Stimulated activated CD4-positive, alpha-beta T cell treated with anti-CD3 and anti-CD28 coated beads, Interleukin-1b, Interleukin-23, amount 100 ng/mL, for 1 hour (primary cell): ENCODE measurements around the gene ASAH2.
"Not testable (repeated sequence)": the region's sequence is repeated elsewhere in the genome, so short reads cannot be mapped to it uniquely, and the experiment has no call there.

ENCODE experiments used
- DNase-seq, 2 donors: peaks; one replicate each; pipeline ENCODE4 v3.0.0-alpha.2; 2020; ENCODE audit warnings: low read depth in 2 of 2

ASAH2 gene

DNA sequence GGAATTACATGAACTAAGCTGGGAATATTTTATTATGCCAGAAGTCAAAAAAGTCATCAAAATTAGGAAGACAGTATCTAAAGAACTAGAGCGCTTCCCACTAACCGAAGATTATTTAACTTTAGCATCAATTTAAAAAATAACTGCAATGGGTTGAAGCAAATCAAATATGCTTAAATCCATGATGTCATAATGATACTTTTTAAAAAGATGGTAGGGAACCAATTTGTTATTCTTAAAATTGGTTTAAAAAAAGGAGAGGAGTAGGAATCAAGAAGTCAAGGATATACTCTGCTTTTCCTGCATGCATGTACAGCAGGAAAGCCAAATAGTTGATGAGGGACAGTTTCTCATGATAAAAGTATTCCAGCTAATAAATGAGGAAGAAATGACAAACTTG lies 3.2 kb upstream of the ASAH2 start:
- DNase-seq, result no peak

DNA sequence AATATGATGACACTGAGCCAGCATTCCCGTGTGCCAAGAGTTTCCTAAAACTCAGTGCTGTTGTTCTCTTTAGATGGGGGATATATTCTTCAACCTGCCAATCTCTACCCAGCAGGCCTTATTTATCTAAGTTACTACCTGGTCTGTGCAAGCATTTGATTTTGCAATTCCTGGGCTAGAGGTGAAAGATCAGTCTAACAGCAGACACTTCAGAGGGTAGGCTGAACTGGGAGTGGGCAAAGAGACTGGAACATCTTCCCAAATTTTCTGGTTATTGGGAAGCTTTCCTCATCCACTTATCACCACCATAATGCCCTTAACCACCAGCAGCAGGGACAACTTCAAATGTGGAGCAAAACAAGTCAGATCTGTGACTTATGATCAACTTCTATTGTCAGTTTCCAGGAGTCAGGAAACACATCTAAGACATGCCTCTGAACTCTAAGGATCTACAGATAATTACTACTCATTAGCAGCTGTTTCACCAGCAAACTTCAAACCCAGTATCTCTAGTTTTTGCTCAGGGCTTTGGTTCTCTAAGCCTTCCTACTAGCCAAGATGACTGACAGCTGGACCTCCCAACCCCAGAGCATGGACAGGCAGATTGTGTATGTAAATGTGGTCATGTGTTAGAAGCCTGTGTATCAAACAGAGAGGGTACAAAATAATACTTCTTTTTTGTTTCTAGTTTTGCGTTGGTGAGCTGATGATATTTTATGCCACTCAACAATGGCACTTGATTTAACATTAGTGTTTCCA lies 1.0 kb downstream of the ASAH2 start:
- no peak for DNase-seq

DNA sequence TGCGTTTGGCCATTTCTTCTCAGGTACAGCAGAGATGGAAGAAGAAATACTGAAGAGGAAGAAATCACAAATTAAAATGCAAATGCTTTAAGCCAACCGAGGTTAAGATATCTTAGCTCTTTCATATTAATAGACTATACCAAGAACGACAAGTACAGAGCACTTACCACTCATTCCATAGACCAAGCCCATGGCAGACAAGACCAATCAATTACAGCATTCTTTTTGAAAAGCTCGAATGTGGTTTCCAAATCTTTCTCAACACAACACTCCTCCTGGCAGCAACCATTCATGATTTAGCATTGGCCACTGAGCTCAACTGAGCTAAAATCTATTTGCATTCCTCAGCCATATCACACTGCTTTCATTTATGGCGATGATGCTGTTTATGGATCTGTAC lies 2.7 kb downstream of the ASAH2 start:
- DNase-seq, result no peak

DNA sequence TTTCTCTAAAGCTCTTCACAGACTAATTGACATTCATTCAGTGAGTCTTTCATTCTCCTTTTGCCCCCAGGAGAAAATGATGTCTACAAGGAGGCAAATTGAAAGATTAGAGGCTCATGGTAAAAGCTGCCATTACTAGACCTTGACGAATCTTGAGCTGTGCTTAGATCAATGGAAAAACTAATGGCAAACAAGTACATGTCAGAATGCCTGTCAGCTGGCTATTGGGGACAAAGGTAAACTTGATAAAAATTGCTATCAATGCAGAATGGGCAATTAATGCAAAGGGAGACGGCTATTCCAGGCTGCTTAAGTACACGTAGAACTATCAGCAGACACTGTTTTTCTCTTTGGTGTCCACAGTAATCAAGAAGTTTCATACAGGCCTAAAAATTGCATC lies 3.3 kb downstream of the ASAH2 start:
- no peak for DNase-seq

DNA sequence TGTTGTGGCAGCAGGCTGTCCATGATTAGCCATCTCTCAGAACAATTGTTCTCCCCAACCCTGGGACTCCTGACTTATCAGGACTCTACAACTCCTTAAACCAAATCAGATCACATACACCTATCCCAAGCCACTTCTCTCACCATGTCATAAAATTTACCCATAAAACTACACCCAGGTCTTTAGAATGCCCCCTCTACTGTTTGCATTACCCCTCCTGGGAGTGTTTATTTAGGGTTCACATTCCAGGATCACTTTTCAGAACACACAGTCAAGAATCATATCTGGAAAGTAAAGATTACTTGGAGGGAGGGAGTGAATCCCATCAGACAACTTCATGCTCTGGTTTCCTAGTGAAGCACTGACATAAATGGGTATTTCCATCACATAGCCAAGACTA lies 7.1 kb downstream of the ASAH2 start:
- DNase-seq, result no peak

DNA sequence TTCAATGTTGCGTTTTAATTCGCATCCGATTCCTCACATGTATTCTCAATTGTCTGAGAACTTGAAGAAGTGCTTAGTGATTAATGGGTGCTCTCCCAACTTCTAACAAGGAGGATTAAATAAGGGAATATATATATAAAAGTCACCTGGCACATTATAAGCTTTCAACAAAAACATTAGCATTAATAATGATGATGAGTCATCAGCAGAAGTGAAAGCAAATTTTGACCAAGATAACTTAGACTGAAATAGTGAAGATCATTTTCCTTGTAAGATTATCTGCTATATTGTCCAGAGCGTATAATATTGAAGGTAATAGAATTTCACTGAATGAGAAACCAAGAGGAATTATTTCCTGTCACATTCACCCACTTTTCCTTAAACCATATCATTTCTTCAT lies 8.5 kb downstream of the ASAH2 start:
- DNase-seq, result no peak

DNA sequence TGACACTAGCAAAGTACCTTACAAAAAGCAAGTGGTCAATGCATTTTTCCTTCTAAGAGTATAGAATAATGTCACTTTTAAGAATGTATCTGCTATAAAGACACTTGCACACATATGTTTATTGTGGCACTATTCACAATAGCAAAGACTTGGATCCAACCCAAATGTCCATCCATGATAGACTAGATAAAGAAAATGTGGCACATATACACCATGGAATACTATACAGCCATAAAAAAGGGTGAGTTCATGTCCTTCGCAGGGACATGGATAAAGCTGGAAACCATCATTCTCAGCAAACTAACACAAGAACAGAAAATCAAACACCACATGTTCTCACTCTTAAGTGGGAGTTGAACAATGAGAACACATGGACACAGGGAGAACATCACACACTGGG lies 9.8 kb downstream of the ASAH2 start:
- DNase-seq, result not testable (repeated sequence)

DNA sequence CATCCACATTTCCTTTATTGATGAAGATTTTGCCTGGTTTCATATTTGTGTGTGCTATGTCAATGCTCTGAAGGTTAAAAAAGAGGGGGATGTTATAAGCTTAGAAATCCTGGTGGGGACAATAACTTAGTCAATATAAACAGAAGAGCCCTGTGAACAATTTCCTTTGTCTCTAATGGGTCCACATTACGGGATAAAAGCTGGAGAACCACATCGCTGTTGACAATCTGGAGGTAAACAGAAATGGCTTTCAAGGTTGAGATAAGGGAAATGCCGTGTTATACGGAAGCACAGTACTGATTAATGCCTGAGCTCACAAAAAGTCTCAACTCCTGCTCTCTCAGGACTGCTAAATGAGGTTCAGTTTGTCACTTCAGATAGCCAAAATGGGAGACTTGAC lies 16.8 kb downstream of the ASAH2 start:
- DNase-seq, result no peak

DNA sequence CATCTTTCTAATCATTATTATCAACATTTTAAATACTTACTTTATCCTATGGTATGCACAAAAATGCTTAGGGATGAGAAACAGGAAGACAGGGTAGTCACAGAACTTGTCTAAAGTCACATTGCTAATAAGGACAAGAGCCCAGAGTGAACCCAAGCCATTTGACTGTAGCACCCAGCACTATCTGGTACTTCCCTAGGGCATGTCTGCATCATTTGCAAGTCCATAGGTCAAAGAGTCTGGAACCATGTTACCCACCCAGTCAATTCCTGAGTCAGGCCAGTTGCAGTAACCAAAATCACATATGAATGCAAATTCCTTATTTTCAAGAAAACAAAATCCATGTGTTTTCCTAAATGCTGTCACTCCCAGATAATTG lies 19.1 kb downstream of the ASAH2 start:
- no peak for DNase-seq

DNA sequence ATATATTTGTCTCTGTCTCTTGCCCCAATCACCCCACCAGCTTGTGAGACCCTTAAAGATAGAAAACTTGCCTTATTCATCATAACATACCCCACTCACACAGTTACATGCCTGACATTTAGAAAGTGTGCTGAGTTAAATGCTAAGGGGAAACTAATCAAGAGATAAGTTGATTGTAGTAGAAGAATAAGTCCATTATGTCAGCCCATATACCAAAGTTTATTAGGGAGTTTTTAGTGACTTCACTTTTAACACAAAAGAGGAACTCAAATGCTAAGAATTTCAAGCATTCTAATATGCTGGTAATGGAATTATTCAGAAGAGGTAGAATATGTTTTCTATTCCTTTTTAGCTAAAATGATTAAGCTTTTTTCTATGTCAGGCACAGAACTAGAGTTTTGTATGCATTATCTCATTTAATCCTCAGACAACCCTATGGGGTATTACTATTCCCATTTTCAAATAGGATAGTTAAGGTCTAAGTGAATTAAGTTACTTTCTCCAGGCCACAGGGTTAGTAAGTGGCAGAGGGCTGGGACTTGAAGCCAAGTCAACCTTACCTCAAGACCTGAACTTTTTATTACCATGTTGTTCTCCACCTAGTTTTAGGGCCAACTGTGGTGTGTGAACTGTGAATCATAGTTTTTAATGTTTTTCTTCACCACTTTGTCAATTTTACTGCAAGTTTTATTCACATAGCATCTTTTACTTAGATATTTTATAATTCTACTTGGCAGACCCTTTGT lies 19.6 kb downstream of the ASAH2 start:
- no peak for DNase-seq

DNA sequence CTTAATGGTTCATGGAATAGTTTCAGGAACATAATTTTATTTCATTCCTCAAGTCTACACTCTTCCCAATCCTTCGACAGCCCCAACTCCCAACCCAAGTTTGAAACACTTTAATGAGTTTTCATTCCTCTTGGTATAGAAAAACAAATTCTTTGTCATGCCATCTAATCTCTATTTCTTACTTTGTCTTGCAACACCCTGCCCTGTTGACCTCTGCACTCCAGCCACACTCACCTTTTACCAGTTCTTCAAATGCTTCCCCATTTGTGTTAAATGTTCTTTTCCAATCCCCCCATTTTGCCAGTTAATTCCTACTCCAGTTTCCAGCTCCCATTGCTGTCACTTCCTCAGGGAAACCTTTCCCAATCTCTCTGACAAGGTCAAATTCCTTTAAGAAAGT lies 21.9 kb downstream of the ASAH2 start:
- no peak for DNase-seq

DNA sequence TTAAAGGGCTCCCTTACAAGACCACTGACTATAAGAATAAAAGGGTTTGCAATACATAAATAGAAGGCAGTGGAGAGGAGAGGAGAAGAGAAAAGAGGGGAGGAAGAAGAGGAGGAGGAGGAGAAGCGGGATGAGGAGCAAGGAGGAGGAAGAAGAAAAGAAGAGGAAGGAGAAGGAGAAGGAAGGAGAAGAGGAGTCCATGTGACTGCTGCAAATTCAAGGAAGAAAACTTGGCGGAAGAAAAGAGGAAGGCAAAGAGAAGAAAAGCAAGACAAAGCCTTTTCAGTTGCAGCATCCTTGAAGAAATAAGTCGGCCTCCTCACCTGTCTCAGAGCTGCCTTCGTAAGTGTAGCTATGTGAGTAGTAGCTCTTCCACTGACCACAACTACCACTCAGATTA lies 22.6 kb downstream of the ASAH2 start:
- DNase-seq, result no peak

DNA sequence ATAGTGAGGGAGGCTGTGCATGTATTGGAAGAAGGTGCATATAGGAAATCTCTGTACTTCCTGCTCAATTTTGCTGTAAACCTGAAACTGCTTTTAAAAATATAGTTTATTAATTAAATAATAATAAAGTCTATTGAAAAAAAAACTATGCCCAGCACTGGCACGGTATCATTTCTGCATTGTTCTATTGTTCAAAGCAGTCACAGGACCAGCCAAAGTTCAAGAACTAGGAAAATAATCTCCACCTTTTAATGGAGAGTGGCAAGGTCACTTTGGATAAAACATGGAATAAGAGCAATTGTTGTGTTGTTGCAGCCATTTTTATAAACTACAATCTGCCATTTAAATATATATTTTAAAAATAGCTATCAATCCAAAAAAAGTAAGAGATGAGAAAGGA lies 24.7 kb downstream of the ASAH2 start:
- no peak for DNase-seq

DNA sequence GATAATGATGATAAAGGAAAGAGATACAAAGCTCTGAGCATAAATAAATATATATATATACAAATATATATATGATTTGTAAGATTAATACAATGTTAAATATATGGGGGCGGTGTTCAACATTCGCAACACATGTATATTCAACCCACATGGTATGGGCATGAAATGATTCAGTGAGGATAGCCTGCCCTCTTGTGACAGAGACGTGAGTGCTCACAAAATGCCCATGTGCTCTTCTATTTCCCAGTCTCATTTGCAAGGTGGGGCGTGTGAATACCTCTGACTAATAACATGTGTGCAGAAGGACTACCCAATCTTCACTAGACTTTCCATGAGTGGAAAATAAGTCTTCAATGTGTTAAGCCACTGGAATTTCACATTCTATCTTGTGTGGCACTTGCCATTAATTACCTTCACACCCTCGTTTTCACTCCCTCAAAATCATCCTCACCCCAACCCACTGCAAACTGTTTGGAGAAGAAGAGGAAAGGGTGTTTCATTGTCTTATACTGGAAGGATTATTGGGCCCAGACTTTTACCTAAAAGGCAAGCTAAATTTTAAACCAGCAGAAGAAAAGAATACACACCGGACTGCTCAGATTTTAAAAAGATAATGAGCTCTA lies 26.9 kb downstream of the ASAH2 start:
- DNase-seq, result no peak

DNA sequence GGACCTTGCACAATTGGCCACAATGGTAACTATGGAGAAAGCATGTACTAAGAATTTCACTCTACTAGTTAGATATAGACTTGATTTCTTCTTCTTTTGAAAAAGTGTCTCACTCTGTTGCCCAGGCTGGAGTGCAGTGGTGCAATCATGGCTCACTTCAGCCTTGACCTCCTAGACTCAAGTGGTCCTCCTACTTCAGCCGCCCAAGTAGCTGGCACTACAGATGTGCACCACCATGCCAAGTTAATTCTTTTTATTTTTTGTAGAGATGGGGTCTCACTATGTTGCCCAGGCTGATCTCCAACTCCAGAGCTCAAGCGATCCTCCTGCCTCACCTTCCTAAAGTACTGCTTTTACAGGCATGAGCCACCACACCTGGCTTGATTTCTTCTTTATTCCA lies 29.1 kb downstream of the ASAH2 start:
- no peak for DNase-seq

DNA sequence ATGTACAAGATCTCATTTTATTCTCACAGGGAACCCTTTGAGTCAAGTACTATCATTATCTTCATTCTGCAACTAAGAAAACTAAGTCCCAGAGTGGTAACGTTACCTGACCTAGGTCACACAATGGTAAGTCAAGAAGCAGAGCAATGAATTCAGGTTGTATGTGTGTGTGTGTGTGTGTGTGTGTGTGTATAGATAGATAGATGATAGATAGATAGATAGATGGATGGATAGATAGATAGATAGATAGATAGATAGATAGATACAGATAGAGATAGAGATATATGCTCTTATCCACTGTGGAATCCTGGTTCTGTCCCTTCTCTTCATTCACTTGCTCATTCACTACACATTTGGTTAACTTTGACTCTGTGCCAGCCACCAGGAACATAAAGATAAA lies 29.8 kb downstream of the ASAH2 start:
- DNase-seq, result no peak

DNA sequence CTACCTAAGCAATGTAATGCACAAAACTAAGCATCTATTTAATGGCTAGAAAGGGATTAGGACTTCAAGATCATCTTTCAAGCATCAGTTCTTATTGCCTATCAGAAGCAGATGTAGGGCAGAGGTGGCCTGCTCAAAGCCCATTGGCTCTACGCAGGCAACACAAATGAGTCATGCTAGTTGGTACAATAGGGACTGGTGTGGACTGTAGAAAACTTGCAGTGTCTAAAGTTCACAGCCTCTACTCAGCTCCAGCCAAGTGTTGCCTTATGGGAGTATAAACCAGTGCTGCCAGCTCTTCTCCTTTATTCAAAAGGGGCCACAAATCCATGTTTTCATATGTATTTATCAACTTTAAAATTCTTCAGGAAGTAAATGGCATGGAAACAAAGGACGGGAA lies 31.7 kb downstream of the ASAH2 start:
- DNase-seq, result no peak

DNA sequence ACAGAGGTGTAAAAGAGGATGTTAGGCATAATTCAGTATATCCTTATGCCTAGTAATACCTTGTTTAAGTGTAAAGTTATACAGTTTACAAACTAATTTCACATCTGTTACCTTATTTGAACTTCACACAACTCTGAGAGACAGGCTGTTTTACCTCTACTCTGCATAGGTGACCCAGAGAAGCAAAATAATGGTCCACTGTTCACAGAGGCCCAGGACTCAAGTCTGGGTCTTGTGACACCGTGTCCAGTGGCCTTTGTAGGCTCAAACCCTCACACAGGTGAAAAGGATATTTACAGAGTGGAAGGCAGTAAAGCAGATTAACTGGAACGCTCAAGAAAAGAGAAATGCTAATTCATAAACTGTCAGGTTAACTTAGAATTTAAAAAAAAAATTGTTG lies 32.1 kb downstream of the ASAH2 start:
- DNase-seq, result no peak

DNA sequence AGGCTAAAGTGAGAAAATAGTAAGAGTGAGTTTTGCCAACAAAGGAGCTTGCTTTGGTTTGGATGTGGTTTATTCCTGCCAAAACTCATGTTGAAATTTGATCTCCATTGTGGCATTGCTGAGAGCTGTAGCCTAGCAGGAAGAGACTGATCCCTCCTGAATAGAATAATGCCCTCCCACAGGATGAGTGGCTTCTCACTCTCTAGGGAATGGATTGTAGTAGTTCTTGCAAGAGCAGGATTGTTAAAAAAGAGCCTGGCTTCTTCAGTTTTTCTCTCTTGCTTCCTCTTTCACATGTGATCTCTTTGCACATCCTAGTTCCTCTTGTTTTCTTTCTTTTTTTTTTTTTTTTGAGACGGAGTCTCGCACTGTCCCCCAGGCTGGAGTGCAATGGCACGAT lies 34.4 kb downstream of the ASAH2 start:
- DNase-seq, result no peak

DNA sequence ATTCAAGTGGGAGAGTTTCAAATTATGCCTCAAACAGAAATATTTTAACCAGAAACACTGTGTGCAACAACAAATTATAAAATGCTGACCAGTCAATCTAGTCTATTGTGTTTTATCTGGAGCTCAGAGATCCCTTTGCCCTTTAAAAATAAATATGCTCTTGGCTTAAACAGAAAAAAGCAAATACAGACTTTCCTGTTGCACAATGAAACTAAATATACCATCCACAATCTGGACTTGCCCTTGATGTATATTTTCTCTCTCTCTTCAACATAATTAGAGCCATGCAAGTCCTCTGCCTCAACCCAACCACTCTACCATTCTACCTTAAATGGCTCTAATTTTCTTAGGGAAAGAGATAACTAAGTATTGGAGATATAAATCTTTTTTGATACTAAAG lies 34.9 kb downstream of the ASAH2 start:
- no peak for DNase-seq

DNA sequence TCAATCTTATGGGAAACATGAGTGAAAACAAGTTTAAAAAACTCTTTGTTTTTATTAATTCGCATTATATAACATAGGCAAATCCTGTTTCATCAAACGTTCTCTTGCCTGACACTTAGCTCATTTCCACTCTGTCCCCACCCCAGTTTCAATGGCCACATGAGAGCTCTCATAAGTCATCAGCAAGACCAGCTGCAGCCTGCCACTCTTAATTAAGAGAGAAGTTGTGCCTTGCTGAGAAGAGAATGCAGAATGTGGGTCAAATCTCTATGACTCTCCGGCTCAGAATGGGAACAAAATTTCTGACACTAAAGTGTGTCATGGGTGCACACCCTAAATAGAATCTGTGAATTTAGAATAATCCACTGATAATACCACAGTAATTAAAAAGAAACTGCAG lies 39.6 kb downstream of the ASAH2 start:
- DNase-seq, result no peak

DNA sequence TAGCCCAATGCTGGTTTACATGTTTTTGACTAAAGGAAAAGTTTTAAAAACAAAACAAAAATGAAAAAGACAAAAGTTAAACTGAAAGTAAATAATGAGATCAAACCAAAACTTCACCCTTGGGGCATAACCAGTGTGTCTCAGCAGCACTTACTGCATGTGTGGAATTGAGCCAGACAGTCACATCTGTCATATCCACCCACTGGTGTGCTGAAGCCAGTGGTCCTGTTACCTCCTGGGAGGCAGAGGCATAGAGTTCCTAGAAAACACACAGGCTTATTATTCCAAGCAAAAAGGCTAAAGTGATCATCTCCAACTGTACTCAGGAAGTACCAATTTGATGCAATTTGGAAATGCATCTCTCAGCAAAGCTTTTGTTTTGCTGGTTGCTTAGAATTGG lies 40.4 kb downstream of the ASAH2 start:
- DNase-seq, result no peak
